Measurements from ENCODE around the gene TSPAN18. TPM values are rescaled to one million over a fixed set of nuclear protein-coding genes. Genes with fewer than 3 reads are reported as not detected.

TSPAN18 gene
- total and polyA plus RNA-seq, 2 experiments from 2014 or later, result 9.5 to 21.5 TPM

DNA sequence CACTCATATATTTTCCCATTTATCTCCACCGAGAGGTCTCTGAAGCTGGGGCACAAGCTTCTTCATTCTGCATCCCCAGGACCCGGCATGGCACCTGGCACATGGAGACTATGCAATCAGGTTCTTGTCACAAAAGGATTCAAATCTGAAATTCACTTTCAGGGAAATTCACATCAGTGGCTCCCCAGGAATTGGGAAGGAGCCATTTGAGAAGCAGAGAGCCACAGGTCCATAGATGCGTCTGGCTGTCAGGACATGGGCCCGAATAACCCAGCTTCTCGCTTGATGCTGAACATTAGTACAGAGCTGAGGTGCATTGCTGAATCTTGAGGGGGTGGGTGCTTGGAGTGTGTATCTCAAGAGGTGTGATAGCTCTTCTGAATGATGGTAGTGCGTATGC, 82.5 kb downstream of the TSPAN18 start:
- Histone ChIP-seq H2AFZ (no peak overlapping the region), H3K79me2 (no peaks in the 10 kb centered on the region), H3K4me1 (ENCODE audit: insufficient read depth) (peaks cover 8% of the 10 kb centered on the region), H3K9me3 (ENCODE audit: low read depth) (no peaks in the 10 kb centered on the region), H3K27ac (no peak overlapping the region), H4K20me1 (ENCODE audit: insufficient read depth, poor library complexity, severe bottlenecking) (no peaks in the 10 kb centered on the region), H3K27me3 (no peaks in the 10 kb centered on the region), H3K4me3 (no peak overlapping the region), H3K36me3 (replicated peaks; ENCODE audit: insufficient read depth, low read depth) (no peaks in the 10 kb centered on the region), H3K4me2 (no peak overlapping the region), H3K9me2 (replicated peaks; ENCODE audit: insufficient read depth) (no peaks in the 10 kb centered on the region)
- 82% methylated on average over 6 of the region's 6 CpGs for WGBS (ENCODE audit: low lambda C conversion rate, missing lambda C conversion rate)
- no peak for TF ChIP-seq EZH2phosphoT487 (IDR thresholded peaks at IDR 0.05; ENCODE audit: low read depth, severe bottlenecking, unreplicated experiment)
- no peak for TF ChIP-seq EZH2 (IDR thresholded peaks at IDR 0.05; ENCODE audit: borderline replicate concordance)
- TF ChIP-seq, protein P1, sequence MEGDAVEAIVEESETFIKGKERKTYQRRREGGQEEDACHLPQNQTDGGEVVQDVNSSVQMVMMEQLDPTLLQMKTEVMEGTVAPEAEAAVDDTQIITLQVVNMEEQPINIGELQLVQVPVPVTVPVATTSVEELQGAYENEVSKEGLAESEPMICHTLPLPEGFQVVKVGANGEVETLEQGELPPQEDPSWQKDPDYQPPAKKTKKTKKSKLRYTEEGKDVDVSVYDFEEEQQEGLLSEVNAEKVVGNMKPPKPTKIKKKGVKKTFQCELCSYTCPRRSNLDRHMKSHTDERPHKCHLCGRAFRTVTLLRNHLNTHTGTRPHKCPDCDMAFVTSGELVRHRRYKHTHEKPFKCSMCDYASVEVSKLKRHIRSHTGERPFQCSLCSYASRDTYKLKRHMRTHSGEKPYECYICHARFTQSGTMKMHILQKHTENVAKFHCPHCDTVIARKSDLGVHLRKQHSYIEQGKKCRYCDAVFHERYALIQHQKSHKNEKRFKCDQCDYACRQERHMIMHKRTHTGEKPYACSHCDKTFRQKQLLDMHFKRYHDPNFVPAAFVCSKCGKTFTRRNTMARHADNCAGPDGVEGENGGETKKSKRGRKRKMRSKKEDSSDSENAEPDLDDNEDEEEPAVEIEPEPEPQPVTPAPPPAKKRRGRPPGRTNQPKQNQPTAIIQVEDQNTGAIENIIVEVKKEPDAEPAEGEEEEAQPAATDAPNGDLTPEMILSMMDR (IDR thresholded peaks at IDR 0.05; ENCODE audit: poor library complexity), result no peak
- no peak for DNase-seq (ENCODE audit: low spot score)

DNA sequence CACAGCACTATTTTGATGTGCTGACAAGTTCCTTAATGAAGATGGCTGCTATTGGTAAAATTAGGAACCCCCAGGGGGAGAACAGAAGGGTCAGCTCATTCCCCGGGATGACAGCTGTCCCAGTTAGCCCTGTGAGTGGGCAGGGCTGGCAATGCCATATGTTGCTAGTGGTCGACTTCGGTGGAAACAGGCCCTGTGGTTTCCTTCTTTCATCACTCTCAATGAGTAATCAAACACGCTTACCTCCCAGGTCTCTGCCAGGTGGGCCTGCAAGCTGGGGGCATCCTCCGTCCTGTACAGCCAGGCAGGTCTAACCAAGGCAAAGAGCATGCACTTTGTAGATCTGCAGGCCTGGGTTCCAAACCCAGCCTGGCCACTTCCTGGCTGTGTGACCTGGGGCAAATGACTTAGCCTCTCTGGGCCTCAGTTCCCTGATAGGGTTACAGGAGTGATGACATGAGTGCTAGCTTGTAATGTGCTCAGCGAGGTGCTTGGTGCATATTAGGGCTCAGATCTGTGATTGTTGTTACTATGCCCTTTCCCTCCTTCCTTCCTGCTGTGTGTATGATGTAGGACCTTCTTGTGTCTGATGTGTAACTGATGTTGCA, 85.2 kb downstream of the TSPAN18 start:
- no peak for DNase-seq (ENCODE audit: low spot score)
- no peaks in the 10 kb centered on the region for H3K9me2 ChIP-seq (replicated peaks; ENCODE audit: insufficient read depth)
- no peak overlapping the region for H2AFZ ChIP-seq
- H3K4me2 ChIP-seq, result no peak overlapping the region
- H3K9me3 ChIP-seq (ENCODE audit: low read depth), result no peaks in the 10 kb centered on the region
- no peak for TF ChIP-seq EZH2phosphoT487 (IDR thresholded peaks at IDR 0.05; ENCODE audit: low read depth, severe bottlenecking, unreplicated experiment)
- TF ChIP-seq, protein P1 (IDR thresholded peaks at IDR 0.05; ENCODE audit: poor library complexity), result no peak
- no peak for TF ChIP-seq EZH2 (IDR thresholded peaks at IDR 0.05; ENCODE audit: borderline replicate concordance)
- no peaks in the 10 kb centered on the region for H3K79me2 ChIP-seq
- 85% methylated on average over 6 of the region's 6 CpGs for WGBS (ENCODE audit: low lambda C conversion rate, missing lambda C conversion rate)
- no peak overlapping the region for H3K4me3 ChIP-seq
- no peak overlapping the region for H3K27ac ChIP-seq
- no peaks in the 10 kb centered on the region for H4K20me1 ChIP-seq (ENCODE audit: insufficient read depth, poor library complexity, severe bottlenecking)
- no peaks in the 10 kb centered on the region for H3K27me3 ChIP-seq
- no peaks in the 10 kb centered on the region for H3K36me3 ChIP-seq (replicated peaks; ENCODE audit: insufficient read depth, low read depth)
- peaks cover 5% of the 10 kb centered on the region for H3K4me1 ChIP-seq (ENCODE audit: insufficient read depth)

DNA sequence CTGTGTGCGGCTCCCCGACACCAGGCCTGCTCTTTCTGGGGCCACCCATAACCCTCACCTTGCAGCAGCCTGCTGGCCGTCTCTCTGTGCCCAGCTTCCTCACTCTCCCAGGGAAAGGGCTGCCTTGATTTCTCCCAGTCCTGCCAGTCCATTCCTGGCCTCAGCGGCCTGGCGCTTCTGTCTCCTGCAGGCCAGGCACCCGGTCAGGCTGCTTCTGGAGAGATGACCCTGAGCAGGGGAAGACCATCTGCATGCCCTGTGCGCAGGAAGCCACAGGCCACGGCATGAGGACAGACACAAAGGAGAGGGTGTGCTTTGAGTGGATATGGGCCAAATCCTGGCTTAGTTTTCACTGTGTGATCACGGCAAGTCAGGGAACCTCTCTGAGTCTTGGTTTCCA, 86.2 kb downstream of the TSPAN18 start:
- peaks cover 5% of the 10 kb centered on the region for H3K4me1 ChIP-seq (ENCODE audit: insufficient read depth)
- H3K27ac ChIP-seq, result no peak overlapping the region
- H3K9me3 ChIP-seq (ENCODE audit: low read depth), result no peaks in the 10 kb centered on the region
- no peaks in the 10 kb centered on the region for H3K9me2 ChIP-seq (replicated peaks; ENCODE audit: insufficient read depth)
- no peak overlapping the region for H3K4me2 ChIP-seq
- no peak overlapping the region for H2AFZ ChIP-seq
- no peak overlapping the region for H3K4me3 ChIP-seq
- no peak for TF ChIP-seq EZH2phosphoT487 (IDR thresholded peaks at IDR 0.05; ENCODE audit: low read depth, severe bottlenecking, unreplicated experiment)
- TF ChIP-seq, protein P1 (IDR thresholded peaks at IDR 0.05; ENCODE audit: poor library complexity), result no peak
- TF ChIP-seq EZH2 (IDR thresholded peaks at IDR 0.05; ENCODE audit: borderline replicate concordance), result no peak
- H3K27me3 ChIP-seq, result no peaks in the 10 kb centered on the region
- no peaks in the 10 kb centered on the region for H3K36me3 ChIP-seq (replicated peaks; ENCODE audit: insufficient read depth, low read depth)
- DNase-seq (ENCODE audit: low spot score), result no peak
- no peaks in the 10 kb centered on the region for H3K79me2 ChIP-seq
- 82% methylated on average over 9 of the region's 9 CpGs for WGBS (ENCODE audit: low lambda C conversion rate, missing lambda C conversion rate)
- H4K20me1 ChIP-seq (ENCODE audit: insufficient read depth, poor library complexity, severe bottlenecking), result no peaks in the 10 kb centered on the region
